ENCODE measurements around the gene PVALB.

Gene PVALB

DNA sequence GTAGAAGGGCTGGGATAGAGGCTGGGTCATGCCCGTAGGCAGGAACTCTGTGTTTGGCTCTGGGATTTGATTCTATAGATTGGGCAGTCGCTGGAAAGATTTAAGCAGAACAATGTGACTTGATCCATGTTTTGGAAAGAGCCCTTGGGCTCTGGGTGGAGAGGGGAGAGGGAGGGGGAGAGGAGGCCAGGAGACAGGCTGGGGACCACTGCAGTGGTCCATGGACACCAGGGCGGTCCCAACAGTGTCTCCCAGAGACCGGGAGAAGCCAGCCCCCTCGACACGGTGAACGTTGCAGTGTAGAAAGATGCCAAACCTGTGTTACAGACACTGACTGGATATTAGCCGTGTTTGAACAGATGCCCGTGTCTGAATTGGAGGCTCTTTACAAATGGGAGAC lies 19.5 kb downstream of the PVALB start:
- H3F3A ChIP-seq (ENCODE audit: control insufficient read depth, insufficient read depth): no peaks in the 10 kb centered on the region
- H3K9me2 ChIP-seq (replicated peaks; ENCODE audit: control insufficient read depth, low read length): no peaks in the 10 kb centered on the region
- H3K79me2 ChIP-seq (ENCODE audit: control insufficient read depth, low read length): no peaks in the 10 kb centered on the region
- no peak overlapping the region for H3K4me3 ChIP-seq (ENCODE audit: low read length)
- H3K36me3 ChIP-seq (ENCODE audit: control insufficient read depth, low read length): no peaks in the 10 kb centered on the region
- TF ChIP-seq, protein P1, sequence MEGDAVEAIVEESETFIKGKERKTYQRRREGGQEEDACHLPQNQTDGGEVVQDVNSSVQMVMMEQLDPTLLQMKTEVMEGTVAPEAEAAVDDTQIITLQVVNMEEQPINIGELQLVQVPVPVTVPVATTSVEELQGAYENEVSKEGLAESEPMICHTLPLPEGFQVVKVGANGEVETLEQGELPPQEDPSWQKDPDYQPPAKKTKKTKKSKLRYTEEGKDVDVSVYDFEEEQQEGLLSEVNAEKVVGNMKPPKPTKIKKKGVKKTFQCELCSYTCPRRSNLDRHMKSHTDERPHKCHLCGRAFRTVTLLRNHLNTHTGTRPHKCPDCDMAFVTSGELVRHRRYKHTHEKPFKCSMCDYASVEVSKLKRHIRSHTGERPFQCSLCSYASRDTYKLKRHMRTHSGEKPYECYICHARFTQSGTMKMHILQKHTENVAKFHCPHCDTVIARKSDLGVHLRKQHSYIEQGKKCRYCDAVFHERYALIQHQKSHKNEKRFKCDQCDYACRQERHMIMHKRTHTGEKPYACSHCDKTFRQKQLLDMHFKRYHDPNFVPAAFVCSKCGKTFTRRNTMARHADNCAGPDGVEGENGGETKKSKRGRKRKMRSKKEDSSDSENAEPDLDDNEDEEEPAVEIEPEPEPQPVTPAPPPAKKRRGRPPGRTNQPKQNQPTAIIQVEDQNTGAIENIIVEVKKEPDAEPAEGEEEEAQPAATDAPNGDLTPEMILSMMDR (IDR thresholded peaks at IDR 0.05; ENCODE audit: low read depth, low read length, poor library complexity, severe bottlenecking): no peak
- no peak for TF ChIP-seq EZH2phosphoT487 (IDR thresholded peaks at IDR 0.05; ENCODE audit: borderline replicate concordance, low read length)
- no peak overlapping the region for H3K27ac ChIP-seq (ENCODE audit: low read depth, low read length)
- H4K20me1 ChIP-seq (ENCODE audit: control insufficient read depth, insufficient read depth, low read depth, low read length): no peaks in the 10 kb centered on the region
- no peak overlapping the region for H3K4me2 ChIP-seq (ENCODE audit: low read length)
- no peaks in the 10 kb centered on the region for H3K4me1 ChIP-seq (ENCODE audit: control insufficient read depth, low read length)
- no peaks in the 10 kb centered on the region for H3K9me3 ChIP-seq (ENCODE audit: control insufficient read depth, insufficient read depth, low read length)
- H3K27me3 ChIP-seq (ENCODE audit: control insufficient read depth, low read length): peaks cover 10% of the 10 kb centered on the region

DNA sequence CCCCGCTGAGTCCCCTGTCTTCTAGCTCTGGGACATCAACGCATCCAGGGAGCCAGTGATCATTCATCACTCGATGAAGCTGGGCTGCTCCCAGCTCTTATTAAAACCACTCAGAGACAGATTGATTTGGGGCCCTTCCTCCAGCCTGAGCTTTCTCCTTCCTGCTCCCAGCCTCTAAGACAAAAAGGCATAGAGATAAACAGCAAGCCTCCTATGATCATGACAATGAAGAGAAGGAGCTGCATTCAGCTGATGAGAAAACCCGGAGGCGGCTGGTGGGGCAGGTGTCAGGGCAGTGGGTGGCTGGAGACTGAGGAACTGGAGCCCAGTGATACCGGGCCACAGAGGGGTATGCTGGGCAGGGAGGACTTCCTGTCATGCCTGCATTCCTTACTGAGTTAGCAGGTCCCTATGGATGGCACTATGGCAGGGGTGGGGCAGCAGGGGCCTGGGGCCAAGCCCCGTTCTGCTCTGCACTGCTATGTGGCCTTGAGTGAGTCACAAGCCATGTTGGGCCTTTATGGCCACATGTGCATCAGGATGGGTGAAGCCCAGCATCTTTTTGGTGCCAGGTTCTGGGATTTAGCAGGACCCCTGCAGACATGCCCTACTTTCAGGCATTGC lies 20.2 kb downstream of the PVALB start:
- Histone ChIP-seq H3F3A (ENCODE audit: control insufficient read depth, insufficient read depth) (no peaks in the 10 kb centered on the region), H3K9me3 (ENCODE audit: control insufficient read depth, insufficient read depth, low read length) (no peaks in the 10 kb centered on the region), H3K9me2 (replicated peaks; ENCODE audit: control insufficient read depth, low read length) (no peaks in the 10 kb centered on the region), H3K27ac (ENCODE audit: low read depth, low read length) (no peak overlapping the region), H3K4me2 (ENCODE audit: low read length) (no peak overlapping the region), H3K79me2 (ENCODE audit: control insufficient read depth, low read length) (no peaks in the 10 kb centered on the region), H4K20me1 (ENCODE audit: control insufficient read depth, insufficient read depth, low read depth, low read length) (no peaks in the 10 kb centered on the region), H3K27me3 (ENCODE audit: control insufficient read depth, low read length) (peaks cover 10% of the 10 kb centered on the region), H3K4me1 (ENCODE audit: control insufficient read depth, low read length) (no peaks in the 10 kb centered on the region), H3K36me3 (ENCODE audit: control insufficient read depth, low read length) (no peaks in the 10 kb centered on the region), H3K4me3 (ENCODE audit: low read length) (no peak overlapping the region)
- TF ChIP-seq, protein P1 (IDR thresholded peaks at IDR 0.05; ENCODE audit: low read depth, low read length, poor library complexity, severe bottlenecking): no peak
- no peak for TF ChIP-seq EZH2phosphoT487 (IDR thresholded peaks at IDR 0.05; ENCODE audit: borderline replicate concordance, low read length)

DNA sequence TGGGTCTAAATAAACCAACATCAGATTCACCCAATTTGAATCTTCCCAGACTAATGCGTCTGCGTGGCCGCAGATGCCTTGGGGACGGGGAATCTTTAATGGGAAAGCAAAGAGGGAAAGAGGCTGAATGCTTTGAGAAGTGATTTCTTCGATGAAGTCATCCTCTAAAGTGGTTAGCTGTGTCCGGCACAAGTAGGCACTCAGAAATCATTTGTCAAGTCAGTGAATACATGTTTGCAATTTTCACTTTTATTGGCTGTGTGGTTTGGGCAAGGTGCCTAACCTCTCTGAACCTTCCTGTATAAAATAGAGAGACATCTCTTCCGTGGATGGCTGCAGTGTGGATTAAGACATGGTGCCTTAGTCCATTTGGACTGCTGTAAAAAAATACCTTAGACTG lies 21.2 kb downstream of the PVALB start:
- H3K4me3 ChIP-seq (ENCODE audit: low read length): no peak overlapping the region
- no peaks in the 10 kb centered on the region for H4K20me1 ChIP-seq (ENCODE audit: control insufficient read depth, insufficient read depth, low read depth, low read length)
- no peaks in the 10 kb centered on the region for H3F3A ChIP-seq (ENCODE audit: control insufficient read depth, insufficient read depth)
- TF ChIP-seq, protein P1 (IDR thresholded peaks at IDR 0.05; ENCODE audit: low read depth, low read length, poor library complexity, severe bottlenecking): no peak
- TF ChIP-seq EZH2phosphoT487 (IDR thresholded peaks at IDR 0.05; ENCODE audit: borderline replicate concordance, low read length): no peak
- H3K36me3 ChIP-seq (ENCODE audit: control insufficient read depth, low read length): no peaks in the 10 kb centered on the region
- H3K4me2 ChIP-seq (ENCODE audit: low read length): no peak overlapping the region
- H3K9me3 ChIP-seq (ENCODE audit: control insufficient read depth, insufficient read depth, low read length): no peaks in the 10 kb centered on the region
- H3K27me3 ChIP-seq (ENCODE audit: control insufficient read depth, low read length): peaks cover 18% of the 10 kb centered on the region
- H3K79me2 ChIP-seq (ENCODE audit: control insufficient read depth, low read length): no peaks in the 10 kb centered on the region
- no peak overlapping the region for H3K27ac ChIP-seq (ENCODE audit: low read depth, low read length)
- H3K9me2 ChIP-seq (replicated peaks; ENCODE audit: control insufficient read depth, low read length): no peaks in the 10 kb centered on the region
- H3K4me1 ChIP-seq (ENCODE audit: control insufficient read depth, low read length): no peaks in the 10 kb centered on the region
